Measurements from ENCODE around the gene RASAL1.

Gene RASAL1

DNA sequence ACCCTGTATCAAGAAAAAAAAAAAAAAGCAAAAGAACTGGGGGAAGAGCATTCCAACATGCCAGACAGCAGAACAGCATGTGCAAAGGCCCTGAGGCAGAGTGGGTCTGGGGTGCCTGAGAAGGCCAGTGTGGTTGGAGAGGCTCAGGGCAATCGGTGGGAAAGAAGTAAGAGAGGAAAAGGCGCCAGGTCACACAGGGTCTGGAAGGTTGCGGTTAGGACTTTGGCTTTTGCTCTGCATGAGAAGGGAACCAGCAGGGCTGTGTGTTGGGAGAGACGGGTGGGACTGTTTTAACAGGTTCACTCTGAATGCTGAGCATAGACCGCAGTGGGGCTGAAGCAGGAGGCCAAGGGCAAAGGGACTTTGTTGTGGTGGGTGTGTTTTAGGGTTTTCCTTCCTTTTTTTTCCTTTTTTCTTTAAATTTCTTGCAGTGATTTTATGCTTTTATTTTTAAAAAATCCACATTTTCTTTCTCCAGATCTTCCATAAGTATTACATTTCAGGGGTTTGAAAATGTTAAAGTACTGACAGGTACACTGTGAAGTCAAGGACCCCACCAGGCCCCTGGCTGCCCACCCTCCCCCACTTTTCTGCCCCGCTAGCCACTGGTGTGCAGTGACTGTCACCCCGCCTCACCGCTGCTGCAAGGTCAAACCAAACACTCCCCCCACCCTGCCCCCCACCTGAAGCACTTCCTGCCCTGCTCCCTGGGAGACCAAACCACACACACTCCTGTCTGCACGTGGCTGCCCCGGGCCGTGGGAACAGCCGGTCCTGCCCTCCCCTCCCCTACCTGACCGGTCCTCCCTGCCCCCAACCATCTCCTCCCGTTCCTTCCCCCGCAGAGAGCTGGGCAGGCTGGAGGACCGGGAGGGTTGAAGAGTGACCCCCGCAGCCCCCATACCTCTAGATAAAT lies 49.1 kb downstream of the RASAL1 start:
- no peak overlapping the region for H3K4me3 Mint-ChIP-seq
- no peak for DNase-seq
- H3K36me3 Mint-ChIP-seq (ENCODE audit: low read depth), result peaks cover 7% of the 10 kb centered on the region
- peaks cover 39% of the 10 kb centered on the region for H3K4me1 Mint-ChIP-seq
- peaks cover 51% of the 10 kb centered on the region for H3K27me3 Mint-ChIP-seq (ENCODE audit: low read depth, poor library complexity)
- H3K27ac Mint-ChIP-seq, result peak overlapping the region; percentile 29
- TF ChIP-seq, protein P1, sequence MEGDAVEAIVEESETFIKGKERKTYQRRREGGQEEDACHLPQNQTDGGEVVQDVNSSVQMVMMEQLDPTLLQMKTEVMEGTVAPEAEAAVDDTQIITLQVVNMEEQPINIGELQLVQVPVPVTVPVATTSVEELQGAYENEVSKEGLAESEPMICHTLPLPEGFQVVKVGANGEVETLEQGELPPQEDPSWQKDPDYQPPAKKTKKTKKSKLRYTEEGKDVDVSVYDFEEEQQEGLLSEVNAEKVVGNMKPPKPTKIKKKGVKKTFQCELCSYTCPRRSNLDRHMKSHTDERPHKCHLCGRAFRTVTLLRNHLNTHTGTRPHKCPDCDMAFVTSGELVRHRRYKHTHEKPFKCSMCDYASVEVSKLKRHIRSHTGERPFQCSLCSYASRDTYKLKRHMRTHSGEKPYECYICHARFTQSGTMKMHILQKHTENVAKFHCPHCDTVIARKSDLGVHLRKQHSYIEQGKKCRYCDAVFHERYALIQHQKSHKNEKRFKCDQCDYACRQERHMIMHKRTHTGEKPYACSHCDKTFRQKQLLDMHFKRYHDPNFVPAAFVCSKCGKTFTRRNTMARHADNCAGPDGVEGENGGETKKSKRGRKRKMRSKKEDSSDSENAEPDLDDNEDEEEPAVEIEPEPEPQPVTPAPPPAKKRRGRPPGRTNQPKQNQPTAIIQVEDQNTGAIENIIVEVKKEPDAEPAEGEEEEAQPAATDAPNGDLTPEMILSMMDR (IDR thresholded peaks at IDR 0.05), result no peak
- H3K9me3 Mint-ChIP-seq, result peaks cover 3% of the 10 kb centered on the region

DNA sequence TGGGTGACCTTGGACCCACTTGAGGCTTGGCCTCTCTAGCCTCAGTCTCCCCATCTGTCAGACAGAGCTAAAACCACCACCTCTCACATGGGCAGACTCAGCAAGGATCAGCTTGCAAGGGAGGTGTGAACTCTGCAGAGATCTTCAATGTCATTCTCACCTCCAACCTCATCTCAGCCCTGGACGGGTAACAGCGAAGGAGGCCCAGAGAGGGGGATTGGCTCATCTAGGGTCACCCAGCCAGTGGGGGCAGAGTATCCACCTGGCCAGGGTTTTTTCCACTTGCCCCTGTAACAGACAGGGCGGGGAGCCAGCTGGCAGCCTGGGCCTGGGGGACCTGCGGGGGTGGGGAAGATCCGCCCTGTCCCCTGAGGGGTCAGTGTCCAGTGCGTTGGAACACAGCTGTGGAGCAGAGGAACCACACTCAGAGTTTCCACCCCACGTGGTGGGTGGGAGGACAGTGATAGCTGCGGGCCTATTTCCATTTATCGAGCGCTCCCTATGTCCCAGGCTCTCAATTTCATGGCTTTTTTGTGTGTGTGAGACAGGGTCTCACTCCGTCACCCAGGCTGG lies 51.6 kb downstream of the RASAL1 start:
- Mint-ChIP-seq H3K27me3 (ENCODE audit: low read depth, poor library complexity) (peaks cover 56% of the 10 kb centered on the region), H3K27ac (peak overlapping the region; percentile 95), H3K36me3 (ENCODE audit: low read depth) (peaks cover 7% of the 10 kb centered on the region), H3K4me3 (no peak overlapping the region), H3K9me3 (no peaks in the 10 kb centered on the region), H3K4me1 (peaks cover 53% of the 10 kb centered on the region)
- DNase-seq, result no peak
- TF ChIP-seq, protein P1 (IDR thresholded peaks at IDR 0.05), result no peak

DNA sequence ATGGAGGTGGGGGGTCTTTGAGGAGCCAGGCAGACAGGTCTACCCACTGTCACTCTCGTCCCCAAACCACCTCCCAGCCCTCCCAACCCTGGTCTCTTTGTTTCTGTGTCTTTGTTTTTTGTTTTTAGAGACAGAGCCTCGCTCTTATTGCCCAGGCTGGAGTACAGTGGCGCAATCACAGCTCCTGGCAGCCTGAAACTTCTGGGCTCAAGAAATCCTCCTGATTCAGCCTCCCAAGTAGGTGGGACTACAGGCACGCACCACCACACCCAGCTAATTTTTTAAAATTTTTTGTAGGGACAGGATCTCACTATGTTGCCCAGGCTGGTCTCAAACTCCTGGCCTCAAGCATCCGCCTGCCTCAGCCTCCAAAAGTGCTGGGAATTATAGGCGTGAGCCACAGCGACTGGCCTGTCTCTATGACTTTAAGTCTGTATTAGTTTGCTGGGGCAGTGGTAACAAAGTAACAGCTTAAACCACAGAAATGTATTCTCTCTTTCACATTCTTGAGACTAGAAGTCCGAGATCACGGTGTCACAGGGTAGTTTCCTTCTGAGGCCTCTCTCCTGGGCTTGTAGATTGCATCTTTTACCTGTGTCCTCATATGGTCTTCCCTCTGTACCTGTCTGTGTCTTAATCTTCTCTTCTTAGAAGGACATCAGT lies 52.9 kb downstream of the RASAL1 start:
- no peaks in the 10 kb centered on the region for H3K9me3 Mint-ChIP-seq
- H3K27ac Mint-ChIP-seq, result peak overlapping the region; percentile 41
- DNase-seq, result no peak
- peaks cover 53% of the 10 kb centered on the region for H3K4me1 Mint-ChIP-seq
- no peak overlapping the region for H3K4me3 Mint-ChIP-seq
- TF ChIP-seq, protein P1 (IDR thresholded peaks at IDR 0.05), result no peak
- H3K27me3 Mint-ChIP-seq (ENCODE audit: low read depth, poor library complexity), result peaks cover 59% of the 10 kb centered on the region
- peaks cover 4% of the 10 kb centered on the region for H3K36me3 Mint-ChIP-seq (ENCODE audit: low read depth)

DNA sequence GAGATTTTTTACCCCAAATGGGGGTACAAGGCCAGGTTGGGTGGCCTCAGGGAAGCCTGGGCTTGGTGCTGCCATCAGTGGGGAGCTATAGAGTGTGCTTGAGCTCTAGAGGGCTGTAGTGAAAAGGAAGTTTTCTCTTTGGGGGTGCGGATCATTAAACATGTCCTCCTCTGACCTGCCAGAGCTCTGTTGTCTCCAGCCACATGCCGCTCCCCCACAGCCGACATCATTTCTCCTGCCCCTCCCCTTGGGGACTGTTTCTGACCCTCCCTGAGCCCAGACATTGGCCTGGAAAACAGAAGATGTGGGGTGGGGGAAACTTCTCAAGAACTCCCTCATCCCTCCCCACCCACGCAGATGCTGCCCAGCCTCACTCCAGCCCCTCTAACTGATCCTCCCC lies 53.7 kb downstream of the RASAL1 start:
- no peaks in the 10 kb centered on the region for H3K9me3 Mint-ChIP-seq
- TF ChIP-seq, protein P1 (IDR thresholded peaks at IDR 0.05), result no peak
- H3K4me3 Mint-ChIP-seq, result no peak overlapping the region
- peaks cover 66% of the 10 kb centered on the region for H3K27me3 Mint-ChIP-seq (ENCODE audit: low read depth, poor library complexity)
- H3K36me3 Mint-ChIP-seq (ENCODE audit: low read depth), result peaks cover 4% of the 10 kb centered on the region
- H3K4me1 Mint-ChIP-seq, result peaks cover 48% of the 10 kb centered on the region
- H3K27ac Mint-ChIP-seq, result peak overlapping the region; percentile 51
- DNase-seq, result no peak

DNA sequence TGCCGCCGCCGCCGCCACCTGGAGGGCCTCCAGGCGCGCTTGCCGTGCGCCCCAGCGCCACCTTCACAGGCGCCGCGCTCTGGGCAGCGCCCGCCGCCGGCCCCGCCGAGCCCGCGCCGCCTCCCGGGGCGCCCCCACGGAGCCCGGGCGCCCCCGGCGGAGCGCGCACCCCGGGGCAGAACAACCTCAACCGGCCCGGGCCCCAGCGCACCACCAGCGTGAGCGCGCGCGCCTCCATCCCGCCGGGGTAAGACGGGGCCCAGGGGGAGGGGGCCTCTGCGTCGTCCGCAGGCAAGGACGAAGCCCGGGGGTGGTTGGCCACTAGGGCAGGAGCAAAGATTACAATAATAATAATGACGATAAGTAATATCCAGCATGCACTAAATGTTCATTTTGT lies 57.7 kb downstream of the RASAL1 start:
- DNase-seq, result no peak
- H3K4me3 Mint-ChIP-seq, result peak overlapping the region; percentile 44
- H3K36me3 Mint-ChIP-seq (ENCODE audit: low read depth), result no peaks in the 10 kb centered on the region
- H3K27me3 Mint-ChIP-seq (ENCODE audit: low read depth, poor library complexity), result peaks cover 96% of the 10 kb centered on the region
- H3K27ac Mint-ChIP-seq, result no peak overlapping the region
- H3K9me3 Mint-ChIP-seq, result no peaks in the 10 kb centered on the region
- TF ChIP-seq, protein P1 (IDR thresholded peaks at IDR 0.05), result no peak
- H3K4me1 Mint-ChIP-seq, result peaks cover 33% of the 10 kb centered on the region
